ENCODE measurements around the gene CDC73.

DNA sequence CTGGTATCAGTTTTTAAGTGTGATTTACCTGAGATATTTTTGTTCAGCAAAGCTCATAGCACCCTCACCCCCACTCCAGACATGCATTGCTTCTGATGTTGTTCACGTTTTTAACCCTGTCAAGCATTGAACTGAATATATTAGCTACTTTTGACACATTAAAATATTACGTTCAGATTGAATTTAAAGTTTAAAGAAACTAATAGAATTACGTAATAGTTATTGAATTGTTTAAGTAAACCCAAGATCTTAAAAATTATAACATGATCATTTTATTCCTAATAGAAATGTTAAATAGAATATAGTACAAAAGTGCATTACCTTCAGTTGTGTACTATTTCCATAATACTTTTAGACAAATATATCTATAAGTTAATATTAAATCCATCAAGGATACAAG, 35.5 kb upstream of the CDC73 start:
- no peak for TF ChIP-seq GATA2 (IDR thresholded peaks at IDR 0.05; ENCODE audit: low read depth, low read length)
- TF ChIP-seq GATA3 (IDR thresholded peaks at IDR 0.05; ENCODE audit: low read depth, low read length) = no peak
